Nephron progenitor cell (in vitro differentiated cells): ENCODE measurements around the gene LDLRAD4.

Experiments
- DNase-seq: peaks from one replicate; pipeline ENCODE4 v3.0.0; 2021
- H3K27ac Mint-ChIP-seq: 2 replicates; pipeline ENCODE4 v1.8.0; 2021; ENCODE audit warnings: mild to moderate bottlenecking, moderate library complexity, mixed read lengths
- H3K27me3 Mint-ChIP-seq: 2 replicates; pipeline ENCODE4 v1.8.0; 2021; ENCODE audit warnings: mild to moderate bottlenecking, low read depth, mixed read lengths; ENCODE audit not compliant: poor library complexity
- H3K36me3 Mint-ChIP-seq: 2 replicates; pipeline ENCODE4 v1.8.0; 2021; ENCODE audit warnings: low read depth, mixed read lengths
- H3K4me1 Mint-ChIP-seq: 2 replicates; pipeline ENCODE4 v1.8.0; 2021; ENCODE audit warnings: mixed read lengths
- H3K4me3 Mint-ChIP-seq: 2 replicates; pipeline ENCODE4 v1.8.0; 2021; ENCODE audit warnings: mild to moderate bottlenecking, moderate library complexity, mixed read lengths
- H3K9me3 Mint-ChIP-seq: 2 replicates; pipeline ENCODE4 v1.8.0; 2021; ENCODE audit warnings: mild to moderate bottlenecking, moderate library complexity, mixed read lengths
- CTCF ChIP-seq: fragments of 200-600 bp; sonication (generic); IDR thresholded peaks from 2 replicates; pipeline ENCODE4 v1.5.0; 2021; ENCODE audit warnings: antibody characterized with exemption

Gene LDLRAD4

GRCh38 chr18:13184396-13184795 lies 34.2 kb upstream of the LDLRAD4 start:
- TF ChIP-seq CTCF: no peak
- no peak overlapping the region for H3K4me3 Mint-ChIP-seq
- no peak for DNase-seq
- peaks cover 5% of the 10 kb centered on the region for H3K4me1 Mint-ChIP-seq
- H3K36me3 Mint-ChIP-seq: no peaks in the 10 kb centered on the region
- no peaks in the 10 kb centered on the region for H3K9me3 Mint-ChIP-seq
- no peak overlapping the region for H3K27ac Mint-ChIP-seq
- peaks cover 22% of the 10 kb centered on the region for H3K27me3 Mint-ChIP-seq

GRCh38 chr18:13185675-13186198 lies 32.8 kb upstream of the LDLRAD4 start:
- no peaks in the 10 kb centered on the region for H3K9me3 Mint-ChIP-seq
- peak; percentile 14 for DNase-seq
- peaks cover 18% of the 10 kb centered on the region for H3K27me3 Mint-ChIP-seq
- H3K36me3 Mint-ChIP-seq: no peaks in the 10 kb centered on the region
- no peak overlapping the region for H3K27ac Mint-ChIP-seq
- no peak for TF ChIP-seq CTCF
- H3K4me1 Mint-ChIP-seq: peaks cover 5% of the 10 kb centered on the region
- no peak overlapping the region for H3K4me3 Mint-ChIP-seq

- peaks cover 15% of the 10 kb centered on the region for H3K27me3 Mint-ChIP-seq
- H3K4me3 Mint-ChIP-seq: no peak overlapping the region
- H3K36me3 Mint-ChIP-seq: no peaks in the 10 kb centered on the region
- no peaks in the 10 kb centered on the region for H3K9me3 Mint-ChIP-seq
- no peak for TF ChIP-seq CTCF
- no peak overlapping the region for H3K27ac Mint-ChIP-seq
- peaks cover 5% of the 10 kb centered on the region for H3K4me1 Mint-ChIP-seq
- DNase-seq: no peak
Observed at GRCh38 chr18:13186687-13187086, 31.9 kb upstream of the LDLRAD4 start.

- H3K9me3 Mint-ChIP-seq: no peaks in the 10 kb centered on the region
- no peak for DNase-seq
- no peak for TF ChIP-seq CTCF
- peaks cover 5% of the 10 kb centered on the region for H3K4me1 Mint-ChIP-seq
- no peak overlapping the region for H3K27ac Mint-ChIP-seq
- H3K27me3 Mint-ChIP-seq: peaks cover 15% of the 10 kb centered on the region
- H3K36me3 Mint-ChIP-seq: no peaks in the 10 kb centered on the region
- no peak overlapping the region for H3K4me3 Mint-ChIP-seq
Observed at GRCh38 chr18:13187498-13187897, 31.1 kb upstream of the LDLRAD4 start.

- Mint-ChIP-seq H3K4me1 (no peaks in the 10 kb centered on the region), H3K4me3 (no peak overlapping the region), H3K9me3 (peaks cover 5% of the 10 kb centered on the region), H3K27me3 (peaks cover 9% of the 10 kb centered on the region), H3K27ac (no peak overlapping the region), H3K36me3 (no peaks in the 10 kb centered on the region)
- no peak for TF ChIP-seq CTCF
- DNase-seq: no peak
Observed at GRCh38 chr18:13191031-13191430, 27.5 kb upstream of the LDLRAD4 start.

GRCh38 chr18:13191779-13192178 lies 26.8 kb upstream of the LDLRAD4 start:
- H3K9me3 Mint-ChIP-seq: peaks cover 7% of the 10 kb centered on the region
- H3K27ac Mint-ChIP-seq: no peak overlapping the region
- peaks cover 13% of the 10 kb centered on the region for H3K27me3 Mint-ChIP-seq
- TF ChIP-seq CTCF: no peak
- DNase-seq: no peak
- H3K4me3 Mint-ChIP-seq: no peak overlapping the region
- no peaks in the 10 kb centered on the region for H3K4me1 Mint-ChIP-seq
- H3K36me3 Mint-ChIP-seq: no peaks in the 10 kb centered on the region
